ENCODE data around the gene F2RL1.
"Not testable (repeated sequence)": the region's sequence is repeated elsewhere in the genome, so short reads cannot be mapped to it uniquely, and the experiment has no call there.

F2RL1 gene

DNA sequence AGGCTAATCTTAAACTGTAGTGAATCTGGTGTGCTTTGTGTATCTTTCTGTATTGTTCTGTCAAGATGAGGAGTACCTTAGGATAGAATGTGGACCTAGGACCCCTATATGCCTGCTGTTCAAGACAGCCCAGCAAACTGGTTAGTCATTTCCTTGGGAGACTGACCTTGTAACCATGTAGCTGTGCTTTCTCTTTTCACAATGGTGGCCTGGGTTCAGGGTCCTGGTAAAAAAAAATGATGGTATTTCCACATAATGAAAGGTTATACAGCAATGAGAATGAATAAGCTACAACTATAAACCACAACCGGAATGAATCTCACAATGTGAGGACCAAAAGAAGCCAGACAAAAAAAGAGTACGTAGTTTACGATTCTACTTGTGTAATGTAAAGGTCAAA is 36.4 kb upstream of the F2RL1 start:
- Histone ChIP-seq H3K27ac (replicated peaks; ENCODE audit: low read length) (no peak overlapping the region), H2BK120ac (ENCODE audit: low read depth, low read length) (no peak overlapping the region), H3K27me3 (ENCODE audit: control insufficient read depth in 3 of 3, insufficient read depth in 3 of 3, low read depth in 1 of 3, low read length in 3 of 3) (no peaks in the 10 kb centered on the region), H3K36me3 (replicated peaks in 1 of 2; ENCODE audit: control insufficient read depth in 2 of 2, insufficient read depth in 2 of 2, low read length in 2 of 2) (no peaks in the 10 kb centered on the region), H3K18ac (ENCODE audit: low read length) (no peak overlapping the region), H2AFZ (ENCODE audit: low read length) (no peak overlapping the region), H2AK5ac (ENCODE audit: low read depth, low read length) (no peak overlapping the region), H2BK5ac (ENCODE audit: low read length) (no peak overlapping the region), H3K9me3 (replicated peaks in 1 of 2; ENCODE audit: control insufficient read depth in 2 of 2, insufficient read depth in 1 of 2, low read depth in 1 of 2, low read length in 2 of 2) (no peaks in the 10 kb centered on the region), H3K4me3 (ENCODE audit: low read length in 2 of 2) (no peak overlapping the region), H2BK15ac (ENCODE audit: low read length) (no peak overlapping the region), H3K23ac (ENCODE audit: low read depth, low read length, poor library complexity) (no peak overlapping the region), H3K4ac (ENCODE audit: low read length) (no peak overlapping the region), H2BK12ac (ENCODE audit: low read length) (peak overlapping the region; percentile 66), H4K91ac (ENCODE audit: low read depth, low read length, poor library complexity) (no peak overlapping the region), H3K9ac (ENCODE audit: low read depth, low read length, poor library complexity) (no peak overlapping the region), H3K4me2 (ENCODE audit: insufficient read depth, low read length, poor library complexity, severe bottlenecking) (no peak overlapping the region), H3K4me1 (ENCODE audit: control insufficient read depth in 2 of 2, insufficient read depth in 1 of 2, low read depth in 1 of 2, low read length in 2 of 2) (no peaks in the 10 kb centered on the region), H4K8ac (ENCODE audit: low read depth, low read length) (no peak overlapping the region), H3K79me1 (ENCODE audit: low read depth, low read length) (no peaks in the 10 kb centered on the region), H3K14ac (ENCODE audit: low read length) (no peak overlapping the region)
- WGBS, 2 donors (ENCODE audit: extremely low coverage in 2 of 2, insufficient read length in 2 of 2, insufficient replicate concordance in 1 of 2), result no CpG with 5 or more reads among the region's 3 CpGs
- DNase-seq (ENCODE audit: low spot score), result no peak

- H2AK5ac ChIP-seq (ENCODE audit: low read depth, low read length), result no peak overlapping the region
- H2BK120ac ChIP-seq (ENCODE audit: low read depth, low read length), result no peak overlapping the region
- H4K91ac ChIP-seq (ENCODE audit: low read depth, low read length, poor library complexity), result no peak overlapping the region
- no peak overlapping the region for H2BK15ac ChIP-seq (ENCODE audit: low read length)
- H3K4me1 ChIP-seq (ENCODE audit: control insufficient read depth in 2 of 2, insufficient read depth in 1 of 2, low read depth in 1 of 2, low read length in 2 of 2), result peaks cover 4 to 7% of the 10 kb centered on the region in 2 donors
- H3K4ac ChIP-seq (ENCODE audit: low read length), result no peak overlapping the region
- H2BK5ac ChIP-seq (ENCODE audit: low read length), result no peak overlapping the region
- no peak overlapping the region for H2AFZ ChIP-seq (ENCODE audit: low read length)
- H3K27me3 ChIP-seq (ENCODE audit: control insufficient read depth in 3 of 3, insufficient read depth in 3 of 3, low read depth in 1 of 3, low read length in 3 of 3), result no peaks in the 10 kb centered on the region
- peaks cover 2% of the 10 kb centered on the region for H3K79me1 ChIP-seq (ENCODE audit: low read depth, low read length)
- H4K8ac ChIP-seq (ENCODE audit: low read depth, low read length), result no peak overlapping the region
- no CpG with 5 or more reads among the region's 2 CpGs for WGBS, 2 donors (ENCODE audit: extremely low coverage in 2 of 2, insufficient read length in 2 of 2, insufficient replicate concordance in 1 of 2)
- H3K14ac ChIP-seq (ENCODE audit: low read length), result no peak overlapping the region
- no peak for DNase-seq (ENCODE audit: low spot score)
- no peak overlapping the region for H3K4me3 ChIP-seq (ENCODE audit: low read length in 2 of 2)
- no peak overlapping the region for H3K4me2 ChIP-seq (ENCODE audit: insufficient read depth, low read length, poor library complexity, severe bottlenecking)
- no peak overlapping the region for H3K27ac ChIP-seq (replicated peaks; ENCODE audit: low read length)
- H3K18ac ChIP-seq (ENCODE audit: low read length), result no peak overlapping the region
- H3K36me3 ChIP-seq (replicated peaks in 1 of 2; ENCODE audit: control insufficient read depth in 2 of 2, insufficient read depth in 2 of 2, low read length in 2 of 2), result no peaks in the 10 kb centered on the region
- no peak overlapping the region for H3K23ac ChIP-seq (ENCODE audit: low read depth, low read length, poor library complexity)
- no peak overlapping the region for H3K9ac ChIP-seq (ENCODE audit: low read depth, low read length, poor library complexity)
- peaks cover 0 to 6% of the 10 kb centered on the region in 2 donors for H3K9me3 ChIP-seq (replicated peaks in 1 of 2; ENCODE audit: control insufficient read depth in 2 of 2, insufficient read depth in 1 of 2, low read depth in 1 of 2, low read length in 2 of 2)
- H2BK12ac ChIP-seq (ENCODE audit: low read length), result no peak overlapping the region
Measured at GRCh38 chr5:76787237-76787636, 31.6 kb upstream of the F2RL1 start.

DNA sequence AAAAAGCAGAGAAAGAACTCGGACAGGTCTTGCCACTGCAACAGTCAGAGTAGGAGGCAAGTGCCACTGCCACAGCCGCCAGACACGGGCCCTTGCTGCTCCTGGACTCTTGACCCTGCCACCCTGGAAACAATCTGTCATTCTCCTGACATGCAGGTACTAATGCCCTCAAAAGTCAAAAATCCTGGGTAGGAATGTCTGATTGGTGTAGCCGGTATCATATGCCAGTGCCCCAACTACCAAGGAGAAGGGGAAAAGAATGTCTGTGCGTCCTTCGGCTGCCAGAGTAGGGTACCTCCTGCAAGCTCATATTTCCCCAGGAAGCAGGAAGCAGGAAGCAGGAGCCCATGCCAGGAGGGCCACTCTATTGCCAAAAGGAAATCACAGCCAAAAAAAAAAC is 30.5 kb upstream of the F2RL1 start:
- no peak for DNase-seq (ENCODE audit: low spot score)
- Histone ChIP-seq H3K36me3 (replicated peaks in 1 of 2; ENCODE audit: control insufficient read depth in 2 of 2, insufficient read depth in 2 of 2, low read length in 2 of 2) (no peaks in the 10 kb centered on the region), H3K23ac (ENCODE audit: low read depth, low read length, poor library complexity) (no peak overlapping the region), H3K9me3 (replicated peaks in 1 of 2; ENCODE audit: control insufficient read depth in 2 of 2, insufficient read depth in 1 of 2, low read depth in 1 of 2, low read length in 2 of 2) (peaks cover 0 to 6% of the 10 kb centered on the region in 2 donors), H3K4me3 (ENCODE audit: low read length in 2 of 2) (no peak overlapping the region), H3K27ac (replicated peaks; ENCODE audit: low read length) (no peak overlapping the region), H3K4ac (ENCODE audit: low read length) (no peak overlapping the region), H2AK5ac (ENCODE audit: low read depth, low read length) (peak overlapping the region; percentile 37), H2BK120ac (ENCODE audit: low read depth, low read length) (no peak overlapping the region), H2BK12ac (ENCODE audit: low read length) (no peak overlapping the region), H3K27me3 (ENCODE audit: control insufficient read depth in 3 of 3, insufficient read depth in 3 of 3, low read depth in 1 of 3, low read length in 3 of 3) (no peaks in the 10 kb centered on the region), H3K4me2 (ENCODE audit: insufficient read depth, low read length, poor library complexity, severe bottlenecking) (no peak overlapping the region), H3K79me1 (ENCODE audit: low read depth, low read length) (peaks cover 2% of the 10 kb centered on the region), H2AFZ (ENCODE audit: low read length) (no peak overlapping the region), H4K91ac (ENCODE audit: low read depth, low read length, poor library complexity) (no peak overlapping the region), H2BK15ac (ENCODE audit: low read length) (peak overlapping the region; percentile 24), H4K8ac (ENCODE audit: low read depth, low read length) (peak overlapping the region; percentile 59), H3K18ac (ENCODE audit: low read length) (no peak overlapping the region), H3K14ac (ENCODE audit: low read length) (no peak overlapping the region), H3K4me1 (ENCODE audit: control insufficient read depth in 2 of 2, insufficient read depth in 1 of 2, low read depth in 1 of 2, low read length in 2 of 2) (peaks cover 4 to 7% of the 10 kb centered on the region in 2 donors), H2BK5ac (ENCODE audit: low read length) (no peak overlapping the region), H3K9ac (ENCODE audit: low read depth, low read length, poor library complexity) (no peak overlapping the region)
- no CpG with 5 or more reads among the region's 6 CpGs for WGBS, 2 donors (ENCODE audit: extremely low coverage in 2 of 2, insufficient read length in 2 of 2, insufficient replicate concordance in 1 of 2)

DNA sequence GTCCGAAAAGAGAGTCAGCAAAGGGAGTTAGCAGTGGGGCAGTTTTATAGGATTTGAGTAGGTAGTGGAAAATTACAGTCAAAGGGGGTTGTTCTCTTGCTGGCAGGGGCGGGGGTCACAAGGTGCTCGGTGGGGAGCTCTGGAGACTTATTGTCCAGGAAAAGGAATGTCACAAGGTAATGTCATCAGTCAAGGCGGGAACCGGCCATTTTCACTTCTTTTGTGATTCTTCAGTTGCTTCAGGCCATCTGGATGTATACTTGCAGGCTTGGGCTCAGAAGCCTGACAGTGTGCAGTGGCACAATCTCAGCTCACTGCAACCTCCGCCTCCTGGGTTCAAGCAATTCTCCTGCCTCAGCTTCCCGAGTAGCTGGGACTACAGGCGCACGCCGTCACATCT is 29.6 kb upstream of the F2RL1 start:
- DNase-seq (ENCODE audit: low spot score); H3K27me3 ChIP-seq (ENCODE audit: control insufficient read depth in 3 of 3, insufficient read depth in 3 of 3, low read depth in 1 of 3, low read length in 3 of 3); H3K36me3 ChIP-seq (replicated peaks in 1 of 2; ENCODE audit: control insufficient read depth in 2 of 2, insufficient read depth in 2 of 2, low read length in 2 of 2); H3K4ac ChIP-seq (ENCODE audit: low read length); H2BK15ac ChIP-seq (ENCODE audit: low read length); H3K4me2 ChIP-seq (ENCODE audit: insufficient read depth, low read length, poor library complexity, severe bottlenecking); H3K9ac ChIP-seq (ENCODE audit: low read depth, low read length, poor library complexity); H4K8ac ChIP-seq (ENCODE audit: low read depth, low read length); H3K4me1 ChIP-seq (ENCODE audit: control insufficient read depth in 2 of 2, insufficient read depth in 1 of 2, low read depth in 1 of 2, low read length in 2 of 2); H3K27ac ChIP-seq (replicated peaks; ENCODE audit: low read length); H2BK120ac ChIP-seq (ENCODE audit: low read depth, low read length); H2AK5ac ChIP-seq (ENCODE audit: low read depth, low read length); H3K9me3 ChIP-seq (replicated peaks in 1 of 2; ENCODE audit: control insufficient read depth in 2 of 2, insufficient read depth in 1 of 2, low read depth in 1 of 2, low read length in 2 of 2); H2BK5ac ChIP-seq (ENCODE audit: low read length); H3K4me3 ChIP-seq (ENCODE audit: low read length in 2 of 2); H3K79me1 ChIP-seq (ENCODE audit: low read depth, low read length); H4K91ac ChIP-seq (ENCODE audit: low read depth, low read length, poor library complexity); H3K18ac ChIP-seq (ENCODE audit: low read length); H2AFZ ChIP-seq (ENCODE audit: low read length); H3K23ac ChIP-seq (ENCODE audit: low read depth, low read length, poor library complexity); H2BK12ac ChIP-seq (ENCODE audit: low read length); H3K14ac ChIP-seq (ENCODE audit: low read length): not testable (repeated sequence)
- WGBS, 2 donors (ENCODE audit: extremely low coverage in 2 of 2, insufficient read length in 2 of 2, insufficient replicate concordance in 1 of 2), result no CpG with 5 or more reads among the region's 10 CpGs
